LNCaP clone FGC (cell line): Measurements from ENCODE around the gene CHAD.
"Not testable (repeated sequence)": the region's sequence is repeated elsewhere in the genome, so short reads cannot be mapped to it uniquely, and the experiment has no call there.

ENCODE experiments used
- DNase-seq: peaks from one replicate; pipeline ENCODE4 v3.0.0-alpha.2; 2011; ENCODE audit warnings: low read depth
- H3K4me3 ChIP-seq: 2 replicates; pipeline ENCODE4 v1.5.1; 2011; ENCODE audit warnings: mild to moderate bottlenecking, low read depth, low read length, control low read depth
- TF ChIP-seq, protein P1 (sequence below): IDR thresholded peaks from 2 replicates; pipeline ENCODE4 v1.5.1; 2012; ENCODE audit warnings: mild to moderate bottlenecking; ENCODE audit not compliant: control insufficient read depth, insufficient read depth; ENCODE audit errors: extremely low read depth

Gene CHAD

DNA sequence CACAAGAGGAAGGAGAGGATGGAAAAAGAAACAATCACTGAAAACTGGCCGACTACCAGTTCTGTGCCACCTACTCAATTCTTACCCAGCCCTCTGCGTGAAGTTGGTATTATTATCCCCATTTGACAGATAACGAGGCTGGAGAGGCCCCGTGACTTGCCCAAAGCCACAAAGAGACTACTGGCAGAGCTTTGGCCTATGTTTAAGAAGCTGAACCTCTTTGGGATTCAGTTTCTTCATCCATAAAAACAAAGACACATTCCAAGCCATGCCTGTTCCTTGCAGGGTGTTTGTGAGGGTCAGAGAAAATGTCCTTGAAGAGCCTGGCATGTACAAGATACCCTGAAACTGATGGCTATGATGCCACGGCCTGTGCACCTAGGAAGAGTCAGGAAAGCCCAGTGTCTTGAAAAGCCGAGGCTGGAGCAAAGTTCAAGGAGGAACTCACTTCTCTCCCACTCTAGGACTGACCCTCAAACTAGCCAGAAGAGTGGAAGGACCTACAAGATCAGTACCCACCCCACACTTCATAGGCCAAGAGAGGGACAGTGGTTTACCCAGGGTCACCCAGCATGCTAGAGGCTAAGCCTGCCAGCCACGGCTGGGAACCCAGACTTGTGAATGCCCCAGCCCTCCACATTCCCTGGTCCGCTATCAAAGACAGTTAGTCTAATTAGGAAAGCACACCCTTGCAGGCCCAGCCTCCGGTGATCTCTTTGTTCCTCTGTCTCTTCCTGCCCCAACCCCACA, 44.3 kb downstream of the CHAD start:
- no peak for DNase-seq
- TF ChIP-seq, protein P1, sequence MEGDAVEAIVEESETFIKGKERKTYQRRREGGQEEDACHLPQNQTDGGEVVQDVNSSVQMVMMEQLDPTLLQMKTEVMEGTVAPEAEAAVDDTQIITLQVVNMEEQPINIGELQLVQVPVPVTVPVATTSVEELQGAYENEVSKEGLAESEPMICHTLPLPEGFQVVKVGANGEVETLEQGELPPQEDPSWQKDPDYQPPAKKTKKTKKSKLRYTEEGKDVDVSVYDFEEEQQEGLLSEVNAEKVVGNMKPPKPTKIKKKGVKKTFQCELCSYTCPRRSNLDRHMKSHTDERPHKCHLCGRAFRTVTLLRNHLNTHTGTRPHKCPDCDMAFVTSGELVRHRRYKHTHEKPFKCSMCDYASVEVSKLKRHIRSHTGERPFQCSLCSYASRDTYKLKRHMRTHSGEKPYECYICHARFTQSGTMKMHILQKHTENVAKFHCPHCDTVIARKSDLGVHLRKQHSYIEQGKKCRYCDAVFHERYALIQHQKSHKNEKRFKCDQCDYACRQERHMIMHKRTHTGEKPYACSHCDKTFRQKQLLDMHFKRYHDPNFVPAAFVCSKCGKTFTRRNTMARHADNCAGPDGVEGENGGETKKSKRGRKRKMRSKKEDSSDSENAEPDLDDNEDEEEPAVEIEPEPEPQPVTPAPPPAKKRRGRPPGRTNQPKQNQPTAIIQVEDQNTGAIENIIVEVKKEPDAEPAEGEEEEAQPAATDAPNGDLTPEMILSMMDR = no peak
- H3K4me3 ChIP-seq = no peak overlapping the region

- no peak overlapping the region for H3K4me3 ChIP-seq
- TF ChIP-seq, protein P1 = no peak
- DNase-seq = no peak
Measured at GRCh38 chr17:50423553-50424159, 45.0 kb downstream of the CHAD start.

DNA sequence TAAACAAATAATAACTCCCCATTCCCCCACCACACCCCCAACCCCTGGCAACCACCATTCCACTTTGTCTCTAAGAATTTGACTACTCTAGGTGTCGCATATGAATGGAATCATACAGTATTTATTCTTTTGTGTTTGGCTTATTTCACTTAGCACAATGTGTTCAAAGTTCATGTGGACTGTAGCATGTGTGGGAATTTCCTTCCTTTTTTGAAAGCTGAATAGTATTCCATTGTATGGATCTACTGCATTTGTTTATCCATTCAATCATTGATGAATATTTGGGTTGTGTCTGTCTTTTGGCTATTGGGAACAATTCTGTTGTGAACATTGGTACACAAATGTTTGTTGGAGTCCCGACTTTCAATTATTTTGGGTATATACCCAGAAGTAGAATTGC, 45.9 kb downstream of the CHAD start:
- DNase-seq = no peak
- no peak overlapping the region for H3K4me3 ChIP-seq
- TF ChIP-seq, protein P1 = no peak

GRCh38 chr17:50421308-50422051, 47.2 kb downstream of the CHAD start:
- H3K4me3 ChIP-seq = no peak overlapping the region
- no peak for DNase-seq
- TF ChIP-seq, protein P1 = no peak

GRCh38 chr17:50420419-50421112, 48.1 kb downstream of the CHAD start:
- no peak overlapping the region for H3K4me3 ChIP-seq
- no peak for DNase-seq
- TF ChIP-seq, protein P1 = no peak

- not testable (repeated sequence) for H3K4me3 ChIP-seq, DNase-seq
Measured at GRCh38 chr17:50419577-50419976, 49.1 kb downstream of the CHAD start.

DNA sequence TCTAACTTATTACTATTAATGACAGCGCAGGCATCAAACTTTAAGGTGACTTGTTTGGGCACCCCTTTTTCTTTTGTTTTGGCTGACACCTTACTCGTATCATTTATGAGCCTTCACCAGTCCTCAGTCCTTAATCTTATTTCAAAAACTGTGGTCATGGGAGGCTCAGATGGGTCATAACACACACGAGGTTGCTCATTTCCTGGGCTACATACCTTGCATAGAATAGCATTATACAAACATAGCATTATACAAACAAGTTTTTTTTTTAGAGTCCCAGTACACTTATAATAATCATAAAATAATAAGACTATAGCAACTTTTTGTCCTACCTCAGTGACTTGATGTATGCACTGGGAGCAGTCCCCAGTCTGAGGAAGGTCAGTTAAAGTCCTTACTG, 53.9 kb downstream of the CHAD start:
- no peak for DNase-seq
- TF ChIP-seq, protein P1 = no peak
- H3K4me3 ChIP-seq = no peak overlapping the region
